Mesendoderm (in vitro differentiated cells): Measurements from ENCODE around the gene CWC25.

Source experiments
- DNase-seq: peaks from one replicate; pipeline ENCODE4 v3.0.0; 2013
- H2AK5ac ChIP-seq: 2 replicates; pipeline ENCODE4 v1.6.1; 2013; ENCODE audit warnings: low read length, inconsistent platforms
- H2BK120ac ChIP-seq: 2 replicates; pipeline ENCODE4 v1.6.1; 2013; ENCODE audit warnings: low read depth, mild to moderate bottlenecking, low read length, moderate library complexity, mixed read lengths
- H2BK15ac ChIP-seq: replicated peaks from 2 replicates; pipeline ENCODE4 v1.6.1; 2013; ENCODE audit warnings: low read depth, mild to moderate bottlenecking, moderate library complexity
- H2BK5ac ChIP-seq: 2 replicates; pipeline ENCODE4 v1.6.1; 2013; ENCODE audit warnings: low read length, inconsistent platforms
- H3K18ac ChIP-seq: 2 replicates; pipeline ENCODE4 v1.6.1; 2013; ENCODE audit warnings: mild to moderate bottlenecking, low read length, mixed read lengths
- H3K23ac ChIP-seq: one replicate; pipeline ENCODE4 v1.6.1; 2013; ENCODE audit warnings: low read length
- H3K27ac ChIP-seq: 2 replicates; pipeline ENCODE4 v1.5.1; 2013; ENCODE audit warnings: low read depth, mild to moderate bottlenecking, inconsistent platforms, low read length, moderate library complexity
- H3K27me3 ChIP-seq: 2 replicates; pipeline ENCODE4 v1.6.1; 2013; ENCODE audit warnings: low read length, control low read depth, mild to moderate bottlenecking, inconsistent platforms; ENCODE audit not compliant: insufficient read depth, poor library complexity
- H3K36me3 ChIP-seq: 2 replicates; pipeline ENCODE4 v1.6.1; 2013; ENCODE audit warnings: low read length, inconsistent platforms; ENCODE audit not compliant: control insufficient read depth, insufficient read depth
- H3K4ac ChIP-seq: one replicate; pipeline ENCODE4 v1.6.1; 2013; ENCODE audit warnings: low read depth, mild to moderate bottlenecking, low read length, moderate library complexity
- H3K4me1 ChIP-seq: 2 replicates; pipeline ENCODE4 v1.6.1; 2013; ENCODE audit warnings: low read depth, low read length, inconsistent platforms; ENCODE audit not compliant: control insufficient read depth
- H3K4me2 ChIP-seq: 2 replicates; pipeline ENCODE4 v1.6.1; 2013; ENCODE audit warnings: low read length
- H3K4me3 ChIP-seq: 2 replicates; pipeline ENCODE4 v1.5.1; 2013; ENCODE audit warnings: mild to moderate bottlenecking, low read length
- H3K56ac ChIP-seq: one replicate; pipeline ENCODE4 v1.6.1; 2013; ENCODE audit warnings: low read length
- H3K79me1 ChIP-seq: 2 replicates; pipeline ENCODE4 v1.6.1; 2013; ENCODE audit warnings: low read length, inconsistent platforms
- H3K79me2 ChIP-seq: 2 replicates; pipeline ENCODE4 v1.6.1; 2013; ENCODE audit warnings: mild to moderate bottlenecking, low read length; ENCODE audit not compliant: control insufficient read depth, insufficient read depth
- H3K9ac ChIP-seq: 2 replicates; pipeline ENCODE4 v1.6.1; 2013; ENCODE audit warnings: low read length, inconsistent platforms
- H4K5ac ChIP-seq: one replicate; pipeline ENCODE4 v1.6.1; 2013; ENCODE audit warnings: low read length
- H4K8ac ChIP-seq: one replicate; pipeline ENCODE4 v1.6.1; 2013; ENCODE audit warnings: low read depth, mild to moderate bottlenecking, control low read depth, low read length, moderate library complexity
- WGBS: extraction: QIAGEN DNeasy Blood & Tissue Kit; methylation state at CpG from one replicate; pipeline ENCODE4 v1.1.7; 2013; ENCODE audit warnings: low lambda C conversion rate, missing lambda C conversion rate; ENCODE audit not compliant: insufficient coverage; ENCODE audit errors: extremely low coverage; 5-methylcytosine and 5-hydroxymethylcytosine counted together

CWC25 gene

DNA sequence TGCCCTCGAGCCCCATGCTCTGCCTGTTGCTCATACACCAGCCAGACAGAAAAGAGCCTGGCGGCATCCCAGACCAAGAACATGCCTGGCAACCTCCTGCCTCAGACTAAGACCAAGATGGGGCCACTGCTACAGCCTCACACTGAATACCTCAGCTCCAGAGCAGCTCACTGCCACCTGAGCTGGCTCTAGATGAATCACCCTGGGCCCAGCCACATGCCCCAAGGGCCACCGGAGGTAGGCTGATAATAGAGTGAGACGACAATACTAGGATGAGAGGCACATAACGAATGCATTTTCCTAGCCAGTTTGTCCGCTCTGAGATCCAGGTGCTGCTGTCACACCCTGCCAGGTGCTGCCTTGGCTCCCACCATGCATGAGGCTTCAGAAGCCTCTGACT, 38.7 kb downstream of the CWC25 start:
- H3K9ac ChIP-seq, result no peak overlapping the region
- peaks cover 11% of the 10 kb centered on the region for H3K79me1 ChIP-seq
- peaks cover 3% of the 10 kb centered on the region for H3K79me2 ChIP-seq
- peaks cover 4% of the 10 kb centered on the region for H3K4me1 ChIP-seq
- WGBS, result no CpG with 5 or more reads among the region's 6 CpGs
- H2BK15ac ChIP-seq, result no peak overlapping the region
- no peak overlapping the region for H3K4ac ChIP-seq
- H3K56ac ChIP-seq, result no peak overlapping the region
- peaks cover 18% of the 10 kb centered on the region for H3K36me3 ChIP-seq
- no peak overlapping the region for H3K18ac ChIP-seq
- no peak overlapping the region for H2AK5ac ChIP-seq
- no peaks in the 10 kb centered on the region for H3K27me3 ChIP-seq
- H2BK5ac ChIP-seq, result no peak overlapping the region
- no peak overlapping the region for H3K23ac ChIP-seq
- no peak overlapping the region for H4K5ac ChIP-seq
- no peak overlapping the region for H2BK120ac ChIP-seq
- no peak overlapping the region for H4K8ac ChIP-seq
- no peak overlapping the region for H3K27ac ChIP-seq
- DNase-seq, result no peak
- no peak overlapping the region for H3K4me3 ChIP-seq
- H3K4me2 ChIP-seq, result no peak overlapping the region

DNA sequence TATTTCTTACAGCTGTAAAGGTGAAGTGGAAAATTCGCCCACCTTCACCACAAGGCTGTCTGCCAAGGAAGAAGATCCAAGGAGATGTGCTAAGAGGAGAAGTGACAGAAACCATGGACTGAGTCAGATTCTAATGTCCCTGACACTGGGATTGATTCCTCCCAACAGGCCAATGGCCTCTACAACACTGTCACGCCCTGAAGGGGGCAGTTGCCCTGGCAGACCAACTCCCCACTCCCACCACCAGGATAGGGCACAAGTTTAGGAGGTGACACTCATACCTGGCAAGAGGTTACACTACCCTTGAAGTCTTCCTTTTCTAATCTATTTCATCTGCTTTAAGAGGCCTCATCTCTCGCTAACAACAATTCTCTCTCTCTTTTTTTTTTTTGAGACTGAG, 41.9 kb downstream of the CWC25 start:
- WGBS, result no CpG with 5 or more reads among the region's 3 CpGs
- peaks cover 9% of the 10 kb centered on the region for H3K79me1 ChIP-seq
- H3K4ac ChIP-seq, result no peak overlapping the region
- no peak overlapping the region for H3K23ac ChIP-seq
- no peak overlapping the region for H2BK120ac ChIP-seq
- no peaks in the 10 kb centered on the region for H3K79me2 ChIP-seq
- H4K5ac ChIP-seq, result no peak overlapping the region
- H2BK5ac ChIP-seq, result no peak overlapping the region
- H3K4me2 ChIP-seq, result no peak overlapping the region
- H3K36me3 ChIP-seq, result peaks cover 31% of the 10 kb centered on the region
- no peaks in the 10 kb centered on the region for H3K27me3 ChIP-seq
- H3K4me1 ChIP-seq, result no peaks in the 10 kb centered on the region
- H3K9ac ChIP-seq, result no peak overlapping the region
- no peak overlapping the region for H2BK15ac ChIP-seq
- H3K56ac ChIP-seq, result no peak overlapping the region
- no peak overlapping the region for H3K27ac ChIP-seq
- no peak for DNase-seq
- H3K4me3 ChIP-seq, result no peak overlapping the region
- H4K8ac ChIP-seq, result no peak overlapping the region
- no peak overlapping the region for H3K18ac ChIP-seq
- H2AK5ac ChIP-seq, result no peak overlapping the region

DNA sequence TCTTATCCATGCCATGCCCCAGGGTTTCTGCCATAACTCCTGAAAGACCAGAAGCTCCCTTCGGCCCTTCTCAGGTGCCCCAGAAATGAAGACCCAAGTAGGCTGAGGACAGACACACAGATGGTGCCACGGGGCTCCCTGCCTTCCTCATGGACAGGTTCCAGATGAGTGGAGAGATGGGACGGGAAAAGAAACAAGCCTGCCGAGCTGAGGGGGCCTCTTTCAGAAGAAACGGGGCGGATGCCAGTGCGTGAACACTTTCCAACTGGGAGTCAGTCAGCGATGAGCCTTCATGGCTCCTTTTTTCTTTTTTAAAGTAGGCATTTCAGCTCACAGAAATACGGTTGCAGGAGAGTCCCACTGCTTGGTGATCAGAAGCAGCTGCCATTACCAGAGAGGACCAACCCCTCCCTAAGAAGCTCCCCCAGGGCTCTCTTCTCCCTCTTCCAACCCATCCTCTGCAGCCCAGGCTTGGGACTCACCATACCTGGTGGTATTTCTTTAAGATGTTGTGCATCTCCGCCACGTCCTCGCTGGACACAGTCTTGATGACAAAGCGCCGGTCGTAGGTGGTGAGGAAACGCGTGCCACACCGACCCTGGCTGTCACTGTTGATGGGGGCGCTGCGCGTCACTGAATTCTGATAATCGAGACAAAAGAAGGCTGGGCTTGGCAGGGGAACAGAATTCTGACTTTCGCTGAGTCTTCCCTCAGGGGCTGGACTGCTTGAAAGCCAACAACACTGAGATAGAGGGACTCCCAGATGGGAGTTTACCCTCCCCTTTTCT, 45.0 kb downstream of the CWC25 start:
- no peak overlapping the region for H2BK15ac ChIP-seq
- no peak overlapping the region for H2BK5ac ChIP-seq
- H3K18ac ChIP-seq, result no peak overlapping the region
- H3K23ac ChIP-seq, result no peak overlapping the region
- no peak overlapping the region for H4K8ac ChIP-seq
- no peak overlapping the region for H3K56ac ChIP-seq
- H3K79me1 ChIP-seq, result no peaks in the 10 kb centered on the region
- H3K4me2 ChIP-seq, result no peak overlapping the region
- H2AK5ac ChIP-seq, result no peak overlapping the region
- H3K4me1 ChIP-seq, result no peaks in the 10 kb centered on the region
- H3K79me2 ChIP-seq, result no peaks in the 10 kb centered on the region
- DNase-seq, result no peak
- no peak overlapping the region for H3K27ac ChIP-seq
- no peaks in the 10 kb centered on the region for H3K27me3 ChIP-seq
- WGBS, result no CpG with 5 or more reads among the region's 23 CpGs
- H2BK120ac ChIP-seq, result no peak overlapping the region
- H3K4ac ChIP-seq, result no peak overlapping the region
- no peak overlapping the region for H3K9ac ChIP-seq
- no peak overlapping the region for H4K5ac ChIP-seq
- no peak overlapping the region for H3K4me3 ChIP-seq
- H3K36me3 ChIP-seq, result peaks cover 28% of the 10 kb centered on the region

DNA sequence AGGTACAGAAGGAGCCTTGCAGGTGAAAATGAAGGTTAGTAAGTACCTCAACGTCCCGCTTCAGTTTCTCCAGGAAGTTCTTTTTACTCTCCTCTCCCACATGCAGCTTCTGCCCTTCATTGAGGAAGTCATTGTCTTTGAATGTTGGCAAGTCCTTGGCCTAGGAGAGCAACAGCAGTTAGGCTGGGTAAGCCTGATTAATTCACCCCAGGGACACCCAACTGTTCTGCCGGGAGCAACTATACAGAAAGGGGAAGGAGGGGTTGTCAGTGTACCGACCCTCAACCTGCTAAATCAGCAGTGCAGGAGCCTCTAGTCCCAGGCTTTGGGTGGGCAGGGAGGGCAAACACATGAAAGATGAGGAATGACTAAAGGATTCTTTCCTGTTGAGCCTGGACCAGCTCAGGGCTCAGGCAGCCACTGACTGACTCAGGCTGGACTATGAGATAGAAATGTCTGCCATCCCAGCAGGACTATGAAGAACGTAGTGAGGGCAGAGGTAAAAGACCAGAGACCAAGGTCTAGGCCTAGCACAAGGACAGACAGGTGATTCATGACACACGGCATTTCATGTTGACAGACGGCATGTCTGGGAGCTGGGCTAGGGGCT, 47.4 kb downstream of the CWC25 start:
- H3K4me3 ChIP-seq, result no peak overlapping the region
- no peak for DNase-seq
- H3K18ac ChIP-seq, result no peak overlapping the region
- no peak overlapping the region for H3K23ac ChIP-seq
- H3K4me1 ChIP-seq, result no peaks in the 10 kb centered on the region
- no peak overlapping the region for H4K5ac ChIP-seq
- H2BK15ac ChIP-seq, result no peak overlapping the region
- no peaks in the 10 kb centered on the region for H3K79me1 ChIP-seq
- H2AK5ac ChIP-seq, result no peak overlapping the region
- no peak overlapping the region for H3K9ac ChIP-seq
- no CpG with 5 or more reads among the region's 7 CpGs for WGBS
- H3K4me2 ChIP-seq, result no peak overlapping the region
- H2BK120ac ChIP-seq, result no peak overlapping the region
- no peak overlapping the region for H3K56ac ChIP-seq
- H3K36me3 ChIP-seq, result peaks cover 25% of the 10 kb centered on the region
- H3K4ac ChIP-seq, result no peak overlapping the region
- no peaks in the 10 kb centered on the region for H3K27me3 ChIP-seq
- no peaks in the 10 kb centered on the region for H3K79me2 ChIP-seq
- no peak overlapping the region for H2BK5ac ChIP-seq
- H4K8ac ChIP-seq, result no peak overlapping the region
- no peak overlapping the region for H3K27ac ChIP-seq

DNA sequence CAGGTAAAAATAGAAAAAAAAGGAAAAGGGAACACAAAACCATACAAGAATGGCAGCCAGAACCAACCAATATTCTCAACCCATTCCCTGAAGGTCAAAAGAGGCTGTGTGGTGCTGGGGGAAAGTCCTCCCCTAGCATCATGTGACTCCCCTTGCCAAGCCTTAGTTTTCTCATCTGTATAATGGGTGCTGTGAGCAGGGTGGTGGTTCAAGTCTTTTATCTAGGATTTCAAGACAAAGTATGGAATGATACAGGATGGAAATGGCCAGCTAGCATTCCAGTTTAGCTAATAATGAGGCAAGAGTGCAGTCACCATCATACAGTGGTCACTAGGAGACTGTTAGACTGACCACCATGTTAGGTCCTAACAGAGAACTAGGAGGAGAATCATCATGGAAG, 51.9 kb downstream of the CWC25 start:
- DNase-seq, result no peak

DNA sequence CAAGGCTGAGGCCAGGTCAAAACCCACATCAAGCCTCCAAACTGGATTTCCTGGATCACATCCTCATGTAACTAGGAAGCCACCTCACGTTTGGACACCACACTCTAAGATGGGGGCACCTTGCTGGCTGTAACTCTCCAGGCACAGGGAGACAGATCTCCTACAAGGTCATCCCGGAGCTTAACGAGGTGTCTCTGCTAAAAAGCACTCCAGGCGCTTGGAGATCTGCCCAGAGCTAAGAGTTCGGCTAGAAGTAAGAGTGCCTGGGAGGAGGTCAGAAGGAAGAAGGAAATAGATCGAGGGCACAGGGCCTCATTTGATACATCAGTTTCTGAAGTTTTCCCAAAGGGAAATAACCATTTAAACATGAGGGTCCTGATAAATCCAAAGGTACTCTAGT, 56.7 kb downstream of the CWC25 start:
- peaks cover 11% of the 10 kb centered on the region for H3K36me3 ChIP-seq
- no peak overlapping the region for H2BK120ac ChIP-seq
- H3K4me1 ChIP-seq, result no peaks in the 10 kb centered on the region
- no peak overlapping the region for H3K27ac ChIP-seq
- H3K56ac ChIP-seq, result no peak overlapping the region
- no peak overlapping the region for H3K9ac ChIP-seq
- H2BK15ac ChIP-seq, result no peak overlapping the region
- no peak overlapping the region for H3K18ac ChIP-seq
- H2AK5ac ChIP-seq, result no peak overlapping the region
- H4K5ac ChIP-seq, result no peak overlapping the region
- no peak overlapping the region for H3K4me2 ChIP-seq
- no peaks in the 10 kb centered on the region for H3K79me1 ChIP-seq
- no peak for DNase-seq
- no peaks in the 10 kb centered on the region for H3K79me2 ChIP-seq
- H3K27me3 ChIP-seq, result no peaks in the 10 kb centered on the region
- H2BK5ac ChIP-seq, result no peak overlapping the region
- no peak overlapping the region for H4K8ac ChIP-seq
- no peak overlapping the region for H3K4me3 ChIP-seq
- H3K23ac ChIP-seq, result no peak overlapping the region
- WGBS, result no CpG with 5 or more reads among the region's 6 CpGs
- H3K4ac ChIP-seq, result no peak overlapping the region

More for the DNA sequence above, 51.9 kb downstream of the CWC25 start:
- Histone ChIP-seq H3K23ac (no peak overlapping the region), H3K36me3 (peaks cover 14% of the 10 kb centered on the region), H3K27me3 (no peaks in the 10 kb centered on the region), H3K4me2 (no peak overlapping the region), H3K4ac (no peak overlapping the region), H3K79me2 (no peaks in the 10 kb centered on the region), H4K5ac (no peak overlapping the region), H3K9ac (no peak overlapping the region), H3K18ac (no peak overlapping the region), H2AK5ac (no peak overlapping the region), H2BK5ac (no peak overlapping the region), H3K79me1 (no peaks in the 10 kb centered on the region), H4K8ac (no peak overlapping the region), H3K4me1 (no peaks in the 10 kb centered on the region), H2BK120ac (no peak overlapping the region), H2BK15ac (no peak overlapping the region), H3K4me3 (no peak overlapping the region), H3K27ac (no peak overlapping the region), H3K56ac (no peak overlapping the region)
